NCI-H446 (cell line): ENCODE results near the gene DAAM2.

Experiments
- DNase-seq, 2 experiments: peaks; one replicate each; lab custom pipeline; 2025; lab: John Stamatoyannopoulos, UW

Gene DAAM2

GRCh38 chr6:39930540-39930939 is 138.4 kb downstream of the DAAM2 start:
- DNase-seq, result no peak

- DNase-seq, result no peak
These were observed 139.4 kb downstream of the DAAM2 start for GRCh38 chr6:39931607-39932006.

DNA sequence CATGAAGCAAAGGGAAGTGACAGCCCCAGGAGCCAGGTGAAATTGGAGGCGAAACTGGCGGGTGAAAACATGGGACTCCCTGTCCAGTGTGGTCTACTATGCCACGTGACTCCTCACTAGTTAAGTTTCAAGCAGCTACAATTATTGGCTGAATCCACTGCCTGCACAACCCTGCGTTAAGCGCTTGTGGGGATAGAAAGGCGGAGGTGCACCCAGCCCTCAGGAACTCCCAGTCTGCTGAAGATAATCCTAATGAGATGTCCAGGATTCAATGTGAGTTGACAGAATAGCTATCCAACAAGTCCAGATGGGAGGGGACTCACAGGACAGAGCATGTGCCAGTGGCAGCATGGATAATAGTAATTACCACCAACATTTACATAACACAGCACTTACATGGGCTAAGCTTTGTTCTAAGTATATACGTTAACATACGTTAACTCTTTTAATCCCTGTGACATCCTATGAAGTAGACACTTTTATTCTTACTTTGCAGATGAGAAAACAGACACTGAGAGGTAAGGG is 140.3 kb downstream of the DAAM2 start:
- DNase-seq, result no peak

DNA sequence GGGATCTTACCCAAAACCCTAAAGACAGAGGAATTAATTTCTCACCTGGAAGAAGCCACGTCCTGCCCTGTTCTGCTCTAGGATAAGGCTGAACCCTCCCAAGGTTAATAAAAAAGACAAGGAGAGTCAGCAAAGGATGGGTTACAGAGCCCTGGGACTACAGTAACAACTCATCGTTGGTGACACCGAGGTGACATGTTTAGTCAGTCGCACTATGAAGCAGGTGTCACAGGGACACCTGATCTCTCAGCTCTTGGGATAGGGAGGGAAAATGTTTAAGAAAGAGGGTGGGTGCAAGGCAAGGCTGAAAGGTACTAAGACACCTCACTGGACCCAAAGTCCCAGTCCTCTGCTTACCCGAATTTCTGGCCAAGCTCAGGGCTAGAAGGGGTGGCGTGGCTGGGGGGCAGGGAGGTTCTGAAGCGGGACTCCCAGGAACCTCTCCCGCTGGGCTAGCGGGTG is 141.5 kb downstream of the DAAM2 start:
- no peak for DNase-seq

- DNase-seq, result peak in 1 of 2 experiments; percentile 70
These were observed 142.1 kb downstream of the DAAM2 start, which contains the start of gene MOCS1 for GRCh38 chr6:39934131-39934757. Gene MOCS1 (minus strand): TSS chr6:39934462. CDS start chr6:39934417, 45 bp downstream.

- DNase-seq, result peak; percentile 29 to 40
These were observed 143.1 kb downstream of the DAAM2 start for GRCh38 chr6:39935241-39935640.

DNA sequence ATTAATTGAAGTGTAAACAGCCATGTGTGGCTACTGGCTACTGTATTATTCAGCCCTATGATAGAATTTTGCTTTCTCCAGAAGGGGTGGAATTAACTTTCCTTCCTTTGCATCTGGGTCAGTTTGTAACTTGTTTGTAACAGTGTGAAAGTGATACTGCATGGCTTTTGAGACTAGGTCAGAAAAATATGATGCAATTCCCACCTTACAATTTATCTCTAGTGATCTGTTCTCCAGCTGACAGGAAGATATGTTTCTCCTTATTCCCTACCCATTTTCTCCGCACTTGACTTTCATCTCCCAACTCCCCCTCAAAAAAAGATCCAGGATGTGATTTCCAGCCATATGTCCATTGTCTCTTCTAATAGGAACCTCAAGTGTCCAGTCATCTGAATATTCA is 144.7 kb downstream of the DAAM2 start:
- DNase-seq, result no peak

- no peak for DNase-seq
These were observed 145.6 kb downstream of the DAAM2 start for GRCh38 chr6:39937686-39938333.

DNA sequence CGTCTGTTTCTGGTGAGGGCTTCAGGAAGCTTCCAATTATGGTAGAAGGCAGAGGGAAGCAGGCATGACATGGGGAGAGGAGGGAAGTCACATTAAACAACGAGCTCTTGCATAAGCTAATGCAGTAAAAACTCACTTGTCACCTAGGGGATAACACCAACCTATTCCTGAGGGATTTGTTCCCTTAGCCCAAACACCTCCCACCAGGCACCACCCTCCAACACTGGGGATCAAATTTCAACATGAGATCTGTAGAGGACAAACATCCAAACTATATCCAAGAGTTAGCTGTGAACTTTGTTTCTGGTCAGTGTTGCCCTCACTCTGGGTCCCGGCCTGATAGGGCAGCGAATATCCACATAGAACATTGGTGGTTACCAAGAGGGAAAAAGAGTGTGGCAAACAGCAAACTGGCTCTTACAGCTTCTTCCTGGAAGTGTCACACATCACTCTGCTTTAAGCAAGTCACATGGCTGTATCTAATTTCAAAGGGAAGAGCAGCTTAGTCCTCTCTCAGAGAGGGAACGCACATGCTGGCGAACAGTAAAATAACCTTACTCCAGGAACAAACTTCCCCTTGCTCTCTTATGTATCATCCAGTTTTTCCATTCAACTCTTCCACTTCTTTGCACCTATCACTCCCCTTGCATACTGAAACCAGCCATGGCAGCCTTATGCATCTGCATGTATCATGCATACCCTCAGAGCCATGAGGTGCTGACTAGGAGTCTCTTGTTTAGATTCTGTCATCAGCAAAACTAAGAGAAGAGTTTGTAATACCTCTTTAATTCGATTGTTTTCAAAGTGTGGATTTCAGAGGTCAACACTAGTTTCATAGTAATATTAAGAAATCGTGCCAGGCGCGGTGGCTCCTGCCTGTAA is 146.8 kb downstream of the DAAM2 start:
- DNase-seq, result no peak

DNA sequence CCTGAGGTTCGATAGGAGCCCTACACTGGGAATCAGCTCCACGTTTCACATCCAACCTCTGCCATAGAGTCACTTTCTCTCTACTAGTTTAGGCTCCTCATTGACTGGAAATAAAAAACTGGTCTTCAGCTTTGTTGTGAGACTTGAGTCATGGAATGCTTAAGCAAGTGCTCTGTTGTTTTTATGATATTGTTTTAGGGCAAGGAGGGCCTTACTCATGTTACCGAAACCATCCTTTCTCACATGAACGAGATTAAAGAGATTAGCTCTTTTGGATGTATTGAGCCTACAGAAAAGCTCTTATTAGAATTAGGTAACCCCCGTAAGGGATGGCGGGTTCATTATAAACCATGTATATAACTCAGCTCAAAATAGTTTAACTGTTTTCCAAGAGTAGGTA is 149.0 kb downstream of the DAAM2 start:
- no peak for DNase-seq

- no peak for DNase-seq
These were observed 149.6 kb downstream of the DAAM2 start for GRCh38 chr6:39941820-39942219.

DNA sequence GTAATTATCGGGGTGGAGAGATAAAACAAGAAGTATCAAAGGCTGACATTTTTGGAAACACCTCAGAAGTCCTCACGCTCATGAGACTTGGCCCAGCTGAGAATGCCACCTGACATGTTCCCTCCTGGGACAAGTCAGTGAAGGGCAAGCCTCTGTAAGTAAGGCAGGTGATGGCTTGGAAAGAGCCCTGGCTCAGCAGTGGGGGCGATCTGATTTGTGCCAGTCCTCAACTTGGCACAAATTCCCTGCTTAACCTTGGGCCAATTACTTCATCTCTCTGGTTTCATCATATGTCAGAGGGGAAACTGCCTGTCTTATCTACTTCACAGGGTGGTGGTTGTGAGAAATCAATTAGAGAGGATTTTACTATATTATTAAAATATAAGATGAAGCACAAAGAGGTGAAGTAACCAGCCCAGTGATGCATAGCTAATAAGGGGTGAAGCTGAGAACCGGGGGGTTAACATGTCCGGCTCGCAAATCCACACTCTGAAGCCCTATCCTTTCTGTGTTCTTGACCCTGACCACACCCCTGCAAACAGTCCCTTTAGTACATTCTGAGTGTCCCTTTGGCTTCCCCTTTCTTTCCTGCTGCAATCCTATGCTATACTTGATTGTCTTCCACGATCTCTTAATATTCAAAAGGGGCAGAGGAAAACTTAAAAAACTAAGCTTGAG is 150.9 kb downstream of the DAAM2 start:
- no peak for DNase-seq

DNA sequence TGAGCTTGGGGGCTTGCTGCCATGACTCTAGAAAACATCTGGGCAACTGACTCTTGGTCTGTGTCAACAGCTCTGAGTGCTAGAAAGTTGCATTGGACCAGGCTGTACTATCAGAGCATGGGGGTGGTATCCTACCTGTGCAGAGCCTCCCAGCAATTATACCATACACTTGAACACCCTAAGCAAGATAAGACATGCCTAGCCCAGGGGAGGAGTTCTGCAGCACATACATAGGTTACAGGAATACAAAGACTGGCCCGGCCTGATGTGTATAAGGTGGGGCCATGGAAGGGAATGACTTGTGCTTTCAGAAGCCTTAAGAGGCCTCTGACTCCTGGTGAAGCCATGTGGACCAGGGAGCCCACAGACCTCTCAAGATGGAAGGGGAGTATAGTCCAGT is 153.4 kb downstream of the DAAM2 start:
- no peak for DNase-seq

GRCh38 chr6:39947611-39948068 is 155.5 kb downstream of the DAAM2 start:
- DNase-seq, result no peak

- no peak for DNase-seq
These were observed 156.1 kb downstream of the DAAM2 start for GRCh38 chr6:39948199-39948791.

GRCh38 chr6:39950125-39950720 is 158.0 kb downstream of the DAAM2 start:
- no peak for DNase-seq

DNA sequence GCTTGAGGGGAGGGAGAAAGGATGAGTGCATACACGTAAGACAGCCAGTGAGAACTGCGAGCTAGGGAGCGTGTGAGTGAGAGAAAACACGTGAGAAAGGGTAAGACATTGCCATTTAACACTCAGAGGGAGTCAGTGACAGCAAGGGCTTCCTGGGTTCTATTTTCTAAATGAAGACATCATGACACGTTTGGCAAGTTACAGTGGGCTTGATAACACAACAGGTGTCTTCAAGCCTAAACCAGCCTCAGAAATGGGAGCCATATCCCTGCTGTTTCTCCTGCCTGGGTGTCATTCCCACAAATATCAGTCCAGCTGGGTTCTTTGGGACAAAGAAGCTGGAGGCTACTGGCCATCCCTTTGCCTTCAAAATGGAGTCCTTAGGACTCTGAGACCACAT is 159.0 kb downstream of the DAAM2 start:
- no peak for DNase-seq

- peak in 1 of 2 experiments; percentile 14 for DNase-seq
These were observed 159.5 kb downstream of the DAAM2 start for GRCh38 chr6:39951716-39952115.

DNA sequence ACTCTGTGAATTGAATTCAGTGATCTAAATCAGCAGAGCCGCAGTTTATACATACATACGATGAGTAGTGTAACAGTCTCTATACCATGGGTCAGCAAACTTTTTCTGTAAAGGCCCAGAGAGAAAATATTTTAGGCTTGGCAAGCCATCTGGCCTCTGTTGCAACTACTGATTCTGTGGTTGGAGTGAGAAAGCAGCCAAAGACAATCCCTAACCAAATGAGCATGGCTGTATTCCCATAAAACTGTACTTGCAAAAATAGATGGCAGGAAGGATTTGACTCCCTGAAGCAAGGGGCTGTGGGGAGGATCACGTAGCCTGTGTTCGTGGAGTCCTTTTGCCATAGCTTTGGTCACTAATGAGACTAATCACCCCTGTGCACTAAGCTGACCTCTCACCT is 160.0 kb downstream of the DAAM2 start:
- DNase-seq, result no peak

- no peak for DNase-seq
These were observed 161.0 kb downstream of the DAAM2 start for GRCh38 chr6:39953076-39953618.
